GM18868 (cell line): ENCODE data around the gene DTX3L.
A peak's percentile ranks its signal among the peaks of the same experiment; 100 is the strongest.

Source experiments
- ATAC-seq: cut with Tn5 transposase; IDR thresholded peaks from one replicate; pipeline ENCODE4 v1.9.1; 2021; ENCODE audit warnings: mild to moderate bottlenecking, moderate library complexity; ENCODE audit not compliant: unreplicated experiment

The DTX3L gene

DNA sequence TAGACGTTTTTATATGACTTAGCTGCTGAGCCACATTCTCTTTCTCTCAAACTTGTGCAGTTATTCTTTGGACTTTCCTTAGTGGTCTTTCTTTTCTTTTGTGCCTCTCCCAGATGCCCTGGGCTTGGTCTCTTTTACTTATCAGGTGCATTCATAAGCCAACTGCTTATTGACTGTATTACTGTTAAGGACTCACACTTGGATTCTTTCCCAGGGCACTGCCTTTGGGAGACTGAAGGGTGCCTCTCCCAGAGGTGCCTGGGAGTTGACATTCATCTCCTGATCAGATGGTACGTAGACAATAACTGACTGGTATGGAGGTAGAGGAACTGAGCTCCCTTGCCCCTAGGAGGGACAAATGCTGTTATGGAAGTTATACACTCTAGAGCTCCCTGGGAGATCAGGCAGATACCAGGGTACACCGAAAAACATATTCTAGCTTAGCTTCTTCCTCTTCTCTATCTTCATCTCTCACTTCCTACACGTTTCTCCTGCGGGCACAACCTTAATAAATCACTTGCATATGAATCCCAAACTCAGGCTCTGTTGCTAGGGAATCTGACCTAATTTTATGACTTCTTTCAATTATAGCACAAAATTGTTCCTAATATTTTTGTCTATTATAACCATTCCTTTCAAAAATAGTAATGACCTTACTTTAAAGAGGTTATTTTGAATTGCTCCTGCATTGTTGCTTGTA is 38.0 kb downstream of the DTX3L start:
- ATAC-seq, result no peak

DNA sequence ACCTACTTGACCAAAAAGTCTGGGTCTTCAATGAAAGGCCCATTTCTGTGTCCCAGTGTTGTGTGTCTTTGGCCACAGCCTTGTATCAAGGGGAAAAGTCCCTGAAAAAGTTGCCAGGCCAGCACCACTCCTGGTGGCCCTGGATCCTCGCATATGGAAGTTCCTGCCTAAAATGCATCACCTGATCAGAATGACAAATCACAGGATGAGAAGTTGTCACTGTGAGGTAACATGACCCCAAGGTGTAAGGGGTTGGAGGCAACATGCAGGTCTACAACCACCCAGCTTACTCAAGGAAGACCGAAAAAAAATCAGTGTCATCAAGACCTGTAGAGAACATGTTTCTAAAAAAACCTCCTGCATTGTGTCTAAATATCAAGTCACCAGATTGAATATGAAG is 38.9 kb downstream of the DTX3L start:
- ATAC-seq, result no peak

DNA sequence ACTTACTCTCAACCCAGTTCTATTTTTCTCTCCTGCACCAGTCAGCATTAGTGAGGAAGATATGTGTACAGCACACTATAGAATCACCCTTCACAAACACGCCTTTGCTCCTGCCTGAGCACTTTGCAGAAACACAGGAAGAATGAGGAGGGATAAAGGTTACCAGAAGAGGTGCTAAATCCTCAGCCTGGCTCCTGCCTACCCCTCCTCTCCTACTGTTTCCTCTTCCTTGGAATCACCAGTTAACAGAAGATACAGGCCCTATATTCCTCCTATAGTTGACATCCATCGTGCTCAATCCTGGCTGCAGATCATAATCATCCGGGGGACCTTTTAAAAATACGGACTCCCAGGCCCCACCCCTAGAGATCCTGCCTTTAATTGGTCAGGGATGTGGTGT is 42.2 kb downstream of the DTX3L start:
- no peak for ATAC-seq

DNA sequence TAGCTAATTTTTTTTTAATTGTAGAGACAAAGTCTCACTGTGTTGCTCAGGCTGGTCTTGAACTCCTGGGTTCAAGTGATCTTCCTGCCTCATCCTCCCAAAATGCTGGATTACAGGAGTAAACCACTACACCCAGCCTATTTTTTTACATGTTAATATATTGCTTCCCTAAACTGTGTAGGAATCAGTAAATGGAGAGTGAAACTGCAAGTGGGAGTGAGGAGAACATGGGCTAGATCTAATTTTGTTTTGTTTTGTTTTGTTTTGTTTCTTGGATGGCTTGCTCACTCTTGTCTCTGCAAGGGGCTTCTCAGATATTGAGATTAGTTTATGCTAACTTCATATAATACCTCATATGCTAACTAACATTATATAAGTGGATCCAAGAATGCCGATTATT is 44.8 kb downstream of the DTX3L start:
- no peak for ATAC-seq

DNA sequence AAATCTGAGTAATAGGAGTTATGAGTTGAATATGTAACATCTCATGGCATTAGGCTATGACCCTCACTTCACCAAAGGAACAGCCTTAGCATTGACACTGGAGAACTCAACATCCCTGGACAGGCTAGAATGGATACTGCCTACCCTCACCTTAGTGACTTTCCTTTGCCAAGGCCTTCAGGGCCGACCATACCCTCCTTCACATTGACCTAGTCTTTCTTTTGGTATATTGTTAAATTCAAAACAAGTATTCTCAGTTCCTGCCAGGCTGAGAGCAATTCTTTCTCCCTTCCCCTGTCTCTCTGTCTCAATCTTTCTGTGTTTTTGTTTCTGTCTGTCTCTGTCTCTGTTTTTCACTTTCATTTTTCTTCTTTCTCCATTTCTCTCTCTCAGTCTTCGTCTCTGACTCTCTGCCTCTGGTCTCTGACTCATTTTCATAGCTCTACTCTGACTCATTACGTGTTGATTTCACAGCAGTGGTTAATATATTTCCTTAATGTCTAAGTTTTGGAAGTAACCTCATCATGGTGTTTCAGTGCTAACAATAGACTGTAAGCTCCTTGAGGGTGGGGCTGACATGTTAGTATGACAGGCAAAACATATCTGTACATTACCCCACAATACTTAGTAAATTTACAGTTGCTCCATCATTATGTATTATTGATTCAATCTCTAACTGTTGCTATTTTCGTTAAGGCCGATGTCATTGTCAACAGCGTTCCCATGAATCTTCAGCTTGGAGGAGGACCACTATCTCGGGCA is 45.8 kb downstream of the DTX3L start:
- peak; percentile 95 for ATAC-seq

DNA sequence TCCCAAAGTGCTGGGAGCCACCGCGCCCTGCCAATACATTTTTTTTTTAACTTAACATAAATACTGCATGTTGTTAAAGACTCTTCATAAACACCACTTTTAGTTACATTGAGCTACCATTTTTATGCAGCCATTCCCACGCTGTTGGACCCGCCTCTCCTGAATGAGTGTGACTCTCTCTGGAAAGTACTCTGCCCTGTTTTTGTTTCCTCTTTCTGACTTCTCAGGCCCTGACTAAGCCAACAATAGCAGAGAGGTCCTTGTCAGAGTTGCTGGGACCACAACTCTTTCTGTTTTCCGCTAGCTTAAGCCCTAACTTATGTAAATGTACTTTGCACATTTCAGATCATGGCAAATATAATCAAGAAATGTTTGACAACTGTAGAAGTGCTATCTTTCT is 48.6 kb downstream of the DTX3L start:
- ATAC-seq, result peak; percentile 28

DNA sequence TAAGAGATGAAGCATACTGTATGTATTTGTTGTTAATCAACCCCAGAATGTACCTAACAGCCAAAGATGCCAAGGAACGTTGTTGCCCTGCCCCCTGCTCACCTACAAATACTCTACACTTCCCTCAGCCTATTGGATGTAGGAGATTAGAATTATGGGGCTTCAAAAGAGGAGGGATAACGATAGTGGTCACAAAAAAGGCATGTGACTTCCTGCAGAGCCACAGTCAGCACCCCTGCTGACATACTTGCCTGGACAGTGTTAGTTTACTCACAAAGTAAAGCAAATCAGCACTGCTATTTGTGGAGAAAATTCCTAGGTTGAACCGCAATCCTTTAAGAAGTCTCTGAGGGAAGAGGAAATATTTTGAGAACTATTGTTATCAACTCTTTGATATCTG is 51.2 kb downstream of the DTX3L start:
- ATAC-seq, result no peak

DNA sequence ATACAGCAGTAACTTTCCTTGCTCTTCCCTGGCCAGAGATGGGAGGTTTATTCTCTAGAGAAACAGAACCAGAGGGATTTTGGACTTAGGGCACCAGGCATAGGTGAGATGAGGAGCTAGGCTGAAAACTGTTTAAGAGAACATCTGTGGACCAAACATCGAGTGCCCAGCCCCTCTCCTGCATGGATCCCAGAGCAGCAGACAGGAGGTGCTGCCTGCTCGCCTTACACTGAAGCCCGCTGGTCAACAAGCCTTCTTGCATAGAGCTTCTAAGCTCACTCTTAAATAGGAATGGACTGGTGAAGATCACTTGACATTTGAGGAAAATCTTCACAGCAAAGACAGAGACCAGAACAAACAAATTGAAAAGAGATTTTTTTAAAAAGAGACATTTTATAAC is 54.5 kb downstream of the DTX3L start:
- no peak for ATAC-seq

DNA sequence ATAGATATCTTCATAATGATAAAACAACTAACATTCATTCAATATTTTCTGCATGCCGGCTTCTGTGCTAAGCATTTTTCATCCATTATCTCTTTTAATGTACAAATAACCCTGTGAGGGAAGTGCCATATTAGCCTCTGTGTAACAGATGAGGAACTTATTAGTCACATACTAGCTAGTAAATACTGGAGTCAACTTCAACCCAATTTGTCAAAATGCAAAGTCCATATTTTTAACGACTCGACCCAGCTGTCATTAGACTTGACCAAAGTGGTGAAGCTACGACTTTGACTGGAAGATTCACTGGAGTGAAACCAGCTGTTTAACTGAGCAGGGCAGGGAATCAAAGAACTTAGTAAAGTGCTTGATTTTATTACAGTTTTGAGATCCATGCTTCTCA is 54.9 kb downstream of the DTX3L start:
- ATAC-seq, result no peak

DNA sequence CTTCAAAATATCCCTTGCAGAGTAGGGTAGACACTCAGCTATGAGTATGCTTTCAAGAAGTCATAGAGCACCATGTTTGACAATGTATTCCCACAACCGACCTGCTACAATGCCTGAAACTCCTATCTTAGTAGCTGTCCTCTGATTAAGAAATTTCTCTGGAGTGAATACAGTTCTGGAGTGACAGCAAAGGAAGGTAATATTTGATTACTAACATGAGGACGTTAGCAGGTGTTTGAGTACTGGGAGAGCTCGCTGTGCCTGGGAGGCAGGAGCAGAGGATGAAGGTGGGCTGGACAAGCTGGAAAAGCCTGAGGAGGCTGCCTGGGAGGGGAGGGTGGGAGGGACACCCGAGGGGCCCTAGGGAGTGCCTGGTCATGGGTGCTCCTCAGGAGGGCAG is 56.3 kb downstream of the DTX3L start:
- ATAC-seq, result no peak

DNA sequence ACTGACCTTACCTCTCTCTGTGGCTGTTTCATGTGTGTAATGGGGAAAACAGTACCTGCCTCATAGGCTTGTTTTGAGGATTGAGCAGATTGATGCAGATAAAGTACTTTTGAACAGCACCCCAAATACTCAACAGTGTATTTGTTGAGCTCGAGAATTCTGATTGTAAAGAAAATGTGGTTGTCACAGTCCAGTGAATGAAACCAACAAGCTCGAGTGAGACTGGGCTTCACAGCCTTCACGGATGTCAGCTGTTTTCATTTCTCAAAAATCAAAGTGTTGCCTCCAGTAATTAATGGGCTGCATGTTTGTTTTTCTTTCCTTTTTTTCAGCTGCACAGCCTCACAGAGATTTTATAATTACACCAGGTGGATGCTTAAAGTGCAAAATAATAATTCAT is 57.0 kb downstream of the DTX3L start:
- ATAC-seq, result peak; percentile 60

DNA sequence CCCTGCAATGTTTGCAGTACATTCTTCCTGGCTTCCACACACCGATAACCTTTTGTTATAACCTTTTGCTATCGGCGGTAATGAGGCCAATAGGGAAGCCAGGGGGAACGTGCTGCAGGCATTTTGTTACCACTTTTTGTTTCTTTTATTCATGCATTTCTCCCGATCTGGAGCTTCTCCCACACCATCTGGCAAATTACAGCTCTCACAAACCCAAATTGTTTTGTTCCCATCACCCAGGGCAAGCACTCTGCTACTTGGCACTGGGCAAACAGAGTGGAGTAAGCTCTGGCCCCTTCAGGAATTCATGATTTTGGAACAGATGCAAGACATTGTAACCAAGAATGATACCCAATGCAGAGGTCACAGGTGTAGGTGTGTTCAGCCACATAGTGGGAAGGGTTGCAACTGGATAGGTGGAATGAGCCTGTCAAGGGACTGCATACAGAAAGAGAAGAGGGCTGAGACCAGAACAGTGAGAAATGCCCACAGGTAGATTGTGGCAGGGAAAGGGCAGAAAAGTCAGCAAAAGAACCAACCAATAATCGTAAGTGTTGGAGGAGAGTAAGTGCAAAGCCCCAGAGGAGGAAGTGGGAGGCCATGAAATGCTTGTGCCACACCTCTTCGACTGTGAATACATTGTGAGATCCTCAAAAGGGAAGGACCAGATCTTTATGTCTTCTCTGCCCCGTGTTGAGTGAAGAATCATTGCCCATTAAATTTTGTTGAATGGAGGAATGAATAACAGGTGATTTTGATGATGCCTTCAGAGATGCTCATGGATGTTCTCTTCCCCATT is 59.1 kb downstream of the DTX3L start:
- no peak for ATAC-seq
